SU-DHL-6 (cell line): ENCODE results near the gene TMEM39A.

ENCODE experiments used
- H2AFZ ChIP-seq: fragments of 200-600 bp; sonication (generic); 2 replicates; pipeline ENCODE4 v1.6.1; 2014; ENCODE audit warnings: low read depth, mild to moderate bottlenecking, moderate library complexity, mixed read lengths, antibody characterized with exemption, low read length; ENCODE audit not compliant: severe bottlenecking
- H3F3A ChIP-seq: fragments of 200-600 bp; shearing (Covaris generic); 2 replicates; pipeline ENCODE4 v1.6.0; 2016; ENCODE audit warnings: antibody characterized with exemption, mild to moderate bottlenecking; ENCODE audit not compliant: insufficient read depth
- H3K27ac ChIP-seq: fragments of 200-600 bp; sonication (generic); 2 replicates; pipeline ENCODE4 v1.5.1; 2016; ENCODE audit warnings: low read depth, mild to moderate bottlenecking, low read length, moderate library complexity, mixed read lengths
- H3K27me3 ChIP-seq: fragments of 200-600 bp; sonication (generic), shearing (Covaris generic); 2 replicates; pipeline ENCODE4 v1.6.0; 2014; ENCODE audit warnings: mild to moderate bottlenecking, low read length
- H3K36me3 ChIP-seq: fragments of 200-600 bp; sonication (generic); 2 replicates; pipeline ENCODE4 v1.6.1; 2014; ENCODE audit warnings: mild to moderate bottlenecking, low read length, mixed read lengths
- H3K4me2 ChIP-seq: fragments of 300-600, 200-600 bp; shearing (Covaris generic), sonication (generic); 2 replicates; pipeline ENCODE4 v1.6.0; 2014; ENCODE audit warnings: low read length, low read depth, mild to moderate bottlenecking; ENCODE audit not compliant: poor library complexity, severe bottlenecking
- H3K4me3 ChIP-seq: fragments of 200-600 bp; sonication (generic); 2 replicates; pipeline ENCODE4 v1.5.1; 2014; ENCODE audit warnings: antibody characterized with exemption, low read length, mild to moderate bottlenecking, mixed read lengths; ENCODE audit not compliant: insufficient read depth, poor library complexity, severe bottlenecking
- H3K79me2 ChIP-seq: fragments of 200-600 bp; sonication (generic); 2 replicates; pipeline ENCODE4 v1.6.1; 2014; ENCODE audit warnings: mild to moderate bottlenecking, low read length, moderate library complexity; ENCODE audit not compliant: insufficient read depth
- H3K9ac ChIP-seq: fragments of 200-600 bp; sonication (generic); 2 replicates; pipeline ENCODE4 v1.7.0; 2014; ENCODE audit warnings: mild to moderate bottlenecking, low read length
- H3K9me2 ChIP-seq: fragments of 200-600 bp; sonication (generic); replicated peaks from 2 replicates; pipeline ENCODE4 v1.6.1; 2014; ENCODE audit warnings: low read length; ENCODE audit not compliant: insufficient read depth
- H3K9me3 ChIP-seq: fragments of 200-600 bp; sonication (generic); 2 replicates; pipeline ENCODE4 v1.6.1; 2014; ENCODE audit warnings: low read length, mixed read lengths; ENCODE audit not compliant: insufficient read depth
- H4K20me1 ChIP-seq: fragments of 200-600 bp; sonication (generic); 2 replicates; pipeline ENCODE4 v1.6.1; 2014; ENCODE audit warnings: low read depth, mild to moderate bottlenecking, antibody characterized with exemption, low read length, moderate library complexity, mixed read lengths
- EZH2phosphoT487 ChIP-seq: fragments of 200-600 bp; sonication (generic), shearing (Covaris generic); conservative IDR thresholded peaks from 2 replicates; pipeline ENCODE4 v1.6.1; 2018; ENCODE audit warnings: mild to moderate bottlenecking, antibody characterized with exemption, low read length, moderate library complexity, mixed read lengths
- TF ChIP-seq, protein P1 (sequence below): fragments of 200-600 bp; sonication (generic); IDR thresholded peaks from one replicate; pipeline ENCODE4 v1.5.1; 2017; ENCODE audit warnings: antibody characterized with exemption, mild to moderate bottlenecking, low read length, moderate library complexity; ENCODE audit not compliant: insufficient read depth, poor library complexity, severe bottlenecking

Gene TMEM39A

DNA sequence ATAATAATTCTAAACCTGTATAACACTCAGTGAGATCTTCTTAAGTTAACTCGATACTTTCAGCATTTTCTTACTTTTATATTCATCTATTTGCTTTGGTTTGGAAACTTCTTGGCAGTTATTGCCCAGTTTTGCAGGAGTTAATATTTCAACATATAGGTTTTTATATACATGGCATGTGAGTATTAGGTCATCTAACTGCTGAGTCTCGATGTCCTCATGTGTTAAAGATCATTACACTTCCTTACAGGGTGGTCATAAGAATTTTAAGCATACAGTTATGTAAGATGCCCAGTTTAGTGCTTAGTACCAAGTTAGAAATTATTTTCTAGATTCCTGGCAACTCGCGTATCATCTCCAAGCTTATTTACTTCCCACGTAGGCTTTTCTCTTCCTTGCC is 62.9 kb downstream of the TMEM39A start:
- no peaks in the 10 kb centered on the region for H3K79me2 ChIP-seq
- H4K20me1 ChIP-seq: no peaks in the 10 kb centered on the region
- H3K4me2 ChIP-seq: no peak overlapping the region
- no peaks in the 10 kb centered on the region for H3K9me3 ChIP-seq
- H3F3A ChIP-seq: no peaks in the 10 kb centered on the region
- H3K27ac ChIP-seq: no peak overlapping the region
- no peak overlapping the region for H2AFZ ChIP-seq
- no peaks in the 10 kb centered on the region for H3K27me3 ChIP-seq
- H3K9ac ChIP-seq: no peak overlapping the region
- TF ChIP-seq, protein P1, sequence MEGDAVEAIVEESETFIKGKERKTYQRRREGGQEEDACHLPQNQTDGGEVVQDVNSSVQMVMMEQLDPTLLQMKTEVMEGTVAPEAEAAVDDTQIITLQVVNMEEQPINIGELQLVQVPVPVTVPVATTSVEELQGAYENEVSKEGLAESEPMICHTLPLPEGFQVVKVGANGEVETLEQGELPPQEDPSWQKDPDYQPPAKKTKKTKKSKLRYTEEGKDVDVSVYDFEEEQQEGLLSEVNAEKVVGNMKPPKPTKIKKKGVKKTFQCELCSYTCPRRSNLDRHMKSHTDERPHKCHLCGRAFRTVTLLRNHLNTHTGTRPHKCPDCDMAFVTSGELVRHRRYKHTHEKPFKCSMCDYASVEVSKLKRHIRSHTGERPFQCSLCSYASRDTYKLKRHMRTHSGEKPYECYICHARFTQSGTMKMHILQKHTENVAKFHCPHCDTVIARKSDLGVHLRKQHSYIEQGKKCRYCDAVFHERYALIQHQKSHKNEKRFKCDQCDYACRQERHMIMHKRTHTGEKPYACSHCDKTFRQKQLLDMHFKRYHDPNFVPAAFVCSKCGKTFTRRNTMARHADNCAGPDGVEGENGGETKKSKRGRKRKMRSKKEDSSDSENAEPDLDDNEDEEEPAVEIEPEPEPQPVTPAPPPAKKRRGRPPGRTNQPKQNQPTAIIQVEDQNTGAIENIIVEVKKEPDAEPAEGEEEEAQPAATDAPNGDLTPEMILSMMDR: no peak
- no peak for TF ChIP-seq EZH2phosphoT487
- no peaks in the 10 kb centered on the region for H3K36me3 ChIP-seq
- no peak overlapping the region for H3K4me3 ChIP-seq
- no peaks in the 10 kb centered on the region for H3K9me2 ChIP-seq

- Histone ChIP-seq H3K9me3 (no peaks in the 10 kb centered on the region), H3K4me3 (no peak overlapping the region), H3K79me2 (no peaks in the 10 kb centered on the region), H3K4me2 (no peak overlapping the region), H3K27ac (no peak overlapping the region), H2AFZ (no peak overlapping the region), H3K36me3 (no peaks in the 10 kb centered on the region), H3F3A (no peaks in the 10 kb centered on the region), H3K9me2 (no peaks in the 10 kb centered on the region), H3K9ac (no peak overlapping the region), H4K20me1 (no peaks in the 10 kb centered on the region), H3K27me3 (no peaks in the 10 kb centered on the region)
- TF ChIP-seq, protein P1: no peak
- TF ChIP-seq EZH2phosphoT487: no peak
These were observed 66.5 kb downstream of the TMEM39A start for GRCh38 chr3:119396870-119397269.

GRCh38 chr3:119395923-119396358 is 67.5 kb downstream of the TMEM39A start:
- H3K4me2 ChIP-seq: no peak overlapping the region

More at GRCh38 chr3:119395923-119396358, 67.5 kb downstream of the TMEM39A start:
- TF ChIP-seq EZH2phosphoT487: no peak
- TF ChIP-seq, protein P1: no peak
- Histone ChIP-seq H3K9me2 (no peaks in the 10 kb centered on the region), H2AFZ (no peak overlapping the region), H3K9me3 (no peaks in the 10 kb centered on the region), H3F3A (no peaks in the 10 kb centered on the region), H4K20me1 (no peaks in the 10 kb centered on the region), H3K9ac (no peak overlapping the region), H3K4me3 (no peak overlapping the region), H3K27ac (no peak overlapping the region), H3K79me2 (no peaks in the 10 kb centered on the region), H3K36me3 (no peaks in the 10 kb centered on the region), H3K27me3 (no peaks in the 10 kb centered on the region)
